Measurements from ENCODE around the gene ELMOD1. TPM values are rescaled to one million over a fixed set of nuclear protein-coding genes. Genes with fewer than 3 reads are reported as not detected.

Gene ELMOD1
- total RNA-seq, 1 experiment from 2014 or later: not detected

GRCh38 chr11:107631931-107632330 is 41.0 kb downstream of the ELMOD1 start:
- intact Hi-C loops (cut with micrococcal nuclease): no loop called here
- H3K27me3 Mint-ChIP-seq (ENCODE audit: insufficient read depth, unreplicated experiment): peaks cover 98% of the 10 kb centered on the region
- POLR2A ChIA-PET: interaction anchor here (1.0 kb wide), 1 partner anchor 33 kb away, joined by 6 read pairs; no protein-coding TSS in a partner anchor

GRCh38 chr11:107646783-107647182 is 55.8 kb downstream of the ELMOD1 start:
- no peak overlapping the region for H3K4me3 Mint-ChIP-seq (ENCODE audit: unreplicated experiment)
- H3K27ac Mint-ChIP-seq (ENCODE audit: low read depth, unreplicated experiment): no peak overlapping the region
- no peaks in the 10 kb centered on the region for H3K9me3 Mint-ChIP-seq (ENCODE audit: unreplicated experiment)
- no peak for DNase-seq (ENCODE audit: unreplicated experiment)
- no peaks in the 10 kb centered on the region for H3K4me1 Mint-ChIP-seq (ENCODE audit: insufficient read depth, unreplicated experiment)
- BruUV-seq (replicated peaks): no TSS peak
- H3K36me3 Mint-ChIP-seq (ENCODE audit: insufficient read depth, unreplicated experiment): no peaks in the 10 kb centered on the region
- intact Hi-C loops (cut with micrococcal nuclease): loop anchor here (5.0 kb wide), 1 partner anchor 44 kb away; no protein-coding TSS in a partner anchor
- POLR2A ChIA-PET: no interaction called here
- CTCF ChIA-PET: interaction anchor here (1.0 kb wide), 1 partner anchor 124 kb away, joined by 3 read pairs; no protein-coding TSS in a partner anchor
- no peak for TF ChIP-seq CTCF (IDR thresholded peaks at IDR 0.05; ENCODE audit: unreplicated experiment)
- peaks cover 52% of the 10 kb centered on the region for H3K27me3 Mint-ChIP-seq (ENCODE audit: insufficient read depth, unreplicated experiment)

More at GRCh38 chr11:107631931-107632330, 41.0 kb downstream of the ELMOD1 start:
- Mint-ChIP-seq H3K27ac (ENCODE audit: low read depth, unreplicated experiment) (no peak overlapping the region), H3K36me3 (ENCODE audit: insufficient read depth, unreplicated experiment) (no peaks in the 10 kb centered on the region), H3K4me3 (ENCODE audit: unreplicated experiment) (no peak overlapping the region), H3K9me3 (ENCODE audit: unreplicated experiment) (no peaks in the 10 kb centered on the region), H3K4me1 (ENCODE audit: insufficient read depth, unreplicated experiment) (no peaks in the 10 kb centered on the region)
- no peak for DNase-seq (ENCODE audit: unreplicated experiment)
- TF ChIP-seq CTCF (IDR thresholded peaks at IDR 0.05; ENCODE audit: unreplicated experiment): no peak
- no TSS peak for BruUV-seq (replicated peaks)
- CTCF ChIA-PET: interaction anchor here (0.6 to 1.1 kb wide), 2 partner anchors 68 to 94 kb away, joined by 3 to 4 read pairs; no protein-coding TSS in a partner anchor

- Mint-ChIP-seq H3K36me3 (ENCODE audit: insufficient read depth, unreplicated experiment) (no peaks in the 10 kb centered on the region), H3K27ac (ENCODE audit: low read depth, unreplicated experiment) (no peak overlapping the region), H3K27me3 (ENCODE audit: insufficient read depth, unreplicated experiment) (peaks cover 61% of the 10 kb centered on the region), H3K4me3 (ENCODE audit: unreplicated experiment) (no peak overlapping the region), H3K4me1 (ENCODE audit: insufficient read depth, unreplicated experiment) (no peaks in the 10 kb centered on the region), H3K9me3 (ENCODE audit: unreplicated experiment) (no peaks in the 10 kb centered on the region)
- TF ChIP-seq CTCF (IDR thresholded peaks at IDR 0.05; ENCODE audit: unreplicated experiment): no peak
- no peak for DNase-seq (ENCODE audit: unreplicated experiment)
- ChIA-PET POLR2A (no interaction called here), CTCF (no interaction called here)
- intact Hi-C loops (cut with micrococcal nuclease): loop anchor here (5.0 kb wide), 1 partner anchor 46 kb away; no protein-coding TSS in a partner anchor
- BruUV-seq (replicated peaks): no TSS peak
Measured at GRCh38 chr11:107648242-107648641, 57.3 kb downstream of the ELMOD1 start.

GRCh38 chr11:107651672-107652071 is 60.7 kb downstream of the ELMOD1 start:
- intact Hi-C loops (cut with micrococcal nuclease): no loop called here
- Mint-ChIP-seq H3K4me3 (ENCODE audit: unreplicated experiment) (no peak overlapping the region), H3K4me1 (ENCODE audit: insufficient read depth, unreplicated experiment) (no peaks in the 10 kb centered on the region), H3K27ac (ENCODE audit: low read depth, unreplicated experiment) (no peak overlapping the region), H3K27me3 (ENCODE audit: insufficient read depth, unreplicated experiment) (peaks cover 79% of the 10 kb centered on the region), H3K9me3 (ENCODE audit: unreplicated experiment) (no peaks in the 10 kb centered on the region), H3K36me3 (ENCODE audit: insufficient read depth, unreplicated experiment) (no peaks in the 10 kb centered on the region)
- ChIA-PET POLR2A (no interaction called here), CTCF (interaction anchor here (0.5 to 1.6 kb wide), 2 partner anchors 38 to 56 kb away, joined by 3 to 6 read pairs; no protein-coding TSS in a partner anchor)
- DNase-seq (ENCODE audit: unreplicated experiment): no peak
- no peak for TF ChIP-seq CTCF (IDR thresholded peaks at IDR 0.05; ENCODE audit: unreplicated experiment)
- BruUV-seq (replicated peaks): no TSS peak

Measured in MCF 10A (cell line).